GM12878 (cell line): ENCODE results near the gene RPLP2. TPM values are rescaled to one million over a fixed set of nuclear protein-coding genes. Genes with fewer than 3 reads are reported as not detected.

ENCODE experiments used
- CHD4 ChIP-seq: fragments of 200-600 bp; sonication (generic); IDR thresholded peaks from 2 replicates; pipeline ENCODE4 v1.6.1; 2016; ENCODE audit warnings: mild to moderate bottlenecking
- CREM ChIP-seq: IDR thresholded peaks from 2 replicates; pipeline ENCODE4 v1.6.1; 2014; ENCODE audit warnings: antibody characterized with exemption, low read depth
- ETV6 ChIP-seq, 2 experiments: fragments of 450-650 bp in 1 of 2; IDR thresholded peaks in 1 of 2; conservative IDR thresholded peaks in 1 of 2; 2 replicates each; pipeline ENCODE4 v1.6.1; 2014; ENCODE audit warnings: antibody characterized with exemption in 1 of 2, borderline replicate concordance in 1 of 2, low read depth in 1 of 2, mild to moderate bottlenecking in 1 of 2, moderate library complexity in 1 of 2
- HDGF ChIP-seq: fragments of 450-650 bp; IDR thresholded peaks from 2 replicates; pipeline ENCODE4 v1.6.1; 2016; ENCODE audit warnings: antibody characterized with exemption
- NR2C2 ChIP-seq: IDR thresholded peaks from 2 replicates; pipeline ENCODE4 v1.6.1; 2011; ENCODE audit warnings: borderline replicate concordance, low read depth; ENCODE audit not compliant: control insufficient read depth, insufficient read length
- PAX8 ChIP-seq: fragments of 450-650 bp; IDR thresholded peaks from 2 replicates; pipeline ENCODE4 v1.6.1; 2017; ENCODE audit warnings: mild to moderate bottlenecking, moderate library complexity
- POLR2A ChIP-seq: IDR thresholded peaks from 2 replicates; pipeline ENCODE4 v1.6.1; 2011; ENCODE audit warnings: low read depth, mild to moderate bottlenecking, low read length
- RAD21 ChIP-seq: IDR thresholded peaks from 2 replicates; pipeline ENCODE4 v1.6.1; 2011; ENCODE audit warnings: mild to moderate bottlenecking, low read depth, low read length, moderate library complexity; ENCODE audit not compliant: insufficient read depth
- SREBF1 ChIP-seq: IDR thresholded peaks from 2 replicates; pipeline ENCODE4 v1.6.1; 2012; ENCODE audit warnings: mild to moderate bottlenecking, low read length
- YY1 ChIP-seq: IDR thresholded peaks from 2 replicates; pipeline ENCODE4 v1.6.1; 2011; ENCODE audit warnings: low read depth, mild to moderate bottlenecking, low read length
- ZNF274 ChIP-seq: IDR thresholded peaks from one replicate; pipeline ENCODE4 v1.8.0; 2011; ENCODE audit not compliant: insufficient read length, insufficient read depth
- polyA plus RNA-seq, 11 experiments: library from polyadenylated mRNA; depleted of rRNA in 4 of 11; unstranded in 6 of 11; stranded (reverse) in 5 of 11; fragments of >200 nt; fragmentation: Nextera tagmentation in 4 of 11; fragmentation: Illumina TruSeq in 1 of 11; extraction: Ambion mirVana in 4 of 11; extraction: Trizol in 1 of 11; gene quantifications; 1 replicate in 1 of 11; 2 replicates in 10 of 11; pipeline versions ENCODE4 v1.2.1 to v1.2.3, GENCODE V29; 2011 to 2016; ENCODE audit warnings: inconsistent platforms in 2 of 11, missing spikeins in 2 of 11, low read depth in 1 of 11
- total RNA-seq, 4 experiments: library from RNA; depleted of rRNA in 3 of 4; stranded (reverse); fragments of >200 nt in 3 of 4; fragmentation: Illumina TruSeq in 1 of 4; extraction: Trizol in 1 of 4; gene quantifications; 2 replicates each; pipeline versions ENCODE4 v1.2.1 to v1.2.3, GENCODE V29; 2013 to 2021
- TF ChIP-seq, protein P1 (sequence below): fragments of 450-650 bp; IDR thresholded peaks from 2 replicates; pipeline ENCODE4 v1.6.1; 2017; ENCODE audit warnings: low read depth, mild to moderate bottlenecking, moderate library complexity
- TF ChIP-seq, protein P2 (sequence below): fragments of 450-650 bp; formaldehyde crosslinking; IDR thresholded peaks from 2 replicates; pipeline ENCODE4 v1.4.0; 2020; ENCODE audit warnings: mild to moderate bottlenecking, moderate library complexity
- TF ChIP-seq, protein P3 (sequence below): fragments of 450-650 bp; formaldehyde crosslinking; IDR thresholded peaks from 2 replicates; pipeline ENCODE4 v1.4.0; 2022; ENCODE audit warnings: mild to moderate bottlenecking, moderate library complexity
- TF ChIP-seq, protein P4 (sequence below): fragments of 150-350 bp; IDR thresholded peaks from 2 replicates; pipeline ENCODE4 v1.6.1; 2016; ENCODE audit warnings: low read depth, low read length

Gene RPLP2
- total and polyA plus RNA-seq, 10 of the 15 experiments (the other 5 are each of a cell fraction or from before 2014, with no cell fraction given) = 488 to 3,558 (median 1,481) TPM

DNA sequence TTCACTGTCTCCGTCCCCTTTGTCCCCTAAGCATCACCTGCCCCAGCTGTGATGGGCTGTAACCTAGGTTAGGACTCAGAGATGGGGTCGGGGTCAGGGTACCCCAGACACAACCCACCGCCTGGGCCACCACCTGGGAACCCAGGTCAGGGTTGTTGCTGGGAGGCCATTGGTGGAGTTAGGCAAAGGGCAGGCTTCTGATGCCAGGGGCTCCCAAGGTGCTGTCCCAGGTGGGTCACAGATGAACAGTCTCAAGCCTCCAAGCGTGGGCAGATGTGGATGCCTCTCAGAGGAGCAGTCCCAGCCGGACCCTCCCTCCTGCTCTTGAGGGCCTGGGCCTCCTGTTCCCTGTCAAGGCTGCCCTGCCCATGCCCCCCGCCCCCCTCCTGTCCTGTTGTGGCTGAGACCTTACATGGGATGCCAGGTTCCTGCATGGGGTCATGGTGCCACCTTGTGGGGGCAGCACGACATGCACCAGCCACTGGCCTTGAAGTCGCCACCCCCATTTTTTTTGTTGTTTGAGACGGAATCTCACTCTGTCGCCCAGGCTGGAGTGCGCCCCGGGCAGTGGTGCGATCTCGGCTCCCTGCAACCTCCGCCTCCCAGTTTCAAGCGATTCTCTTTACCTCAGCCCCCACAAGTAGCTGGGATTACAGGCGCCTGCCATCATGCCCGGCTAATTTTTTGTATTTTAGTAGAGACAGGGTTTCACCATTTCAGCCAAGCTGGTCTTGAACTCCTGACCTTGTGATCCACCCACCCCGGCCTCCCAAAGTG is 44.6 kb upstream of the RPLP2 start (continued):
- TF ChIP-seq, protein P1, sequence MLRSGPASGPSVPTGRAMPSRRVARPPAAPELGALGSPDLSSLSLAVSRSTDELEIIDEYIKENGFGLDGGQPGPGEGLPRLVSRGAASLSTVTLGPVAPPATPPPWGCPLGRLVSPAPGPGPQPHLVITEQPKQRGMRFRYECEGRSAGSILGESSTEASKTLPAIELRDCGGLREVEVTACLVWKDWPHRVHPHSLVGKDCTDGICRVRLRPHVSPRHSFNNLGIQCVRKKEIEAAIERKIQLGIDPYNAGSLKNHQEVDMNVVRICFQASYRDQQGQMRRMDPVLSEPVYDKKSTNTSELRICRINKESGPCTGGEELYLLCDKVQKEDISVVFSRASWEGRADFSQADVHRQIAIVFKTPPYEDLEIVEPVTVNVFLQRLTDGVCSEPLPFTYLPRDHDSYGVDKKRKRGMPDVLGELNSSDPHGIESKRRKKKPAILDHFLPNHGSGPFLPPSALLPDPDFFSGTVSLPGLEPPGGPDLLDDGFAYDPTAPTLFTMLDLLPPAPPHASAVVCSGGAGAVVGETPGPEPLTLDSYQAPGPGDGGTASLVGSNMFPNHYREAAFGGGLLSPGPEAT = no peak
- TF ChIP-seq CHD4 = no peak
- no peak for TF ChIP-seq SREBF1
- peak; percentile 33; the same call in 1 of the 2 replicates for TF ChIP-seq HDGF
- no peak for TF ChIP-seq PAX8
- TF ChIP-seq ETV6 (conservative IDR thresholded peaks at IDR 0.05 in 1 of 2, IDR thresholded peaks at IDR 0.05 in 1 of 2; ENCODE audit: borderline replicate concordance in 1 of 2, low read depth in 1 of 2) = no peak
- peak; percentile 62 for TF ChIP-seq POLR2A
- TF ChIP-seq, protein P2, sequence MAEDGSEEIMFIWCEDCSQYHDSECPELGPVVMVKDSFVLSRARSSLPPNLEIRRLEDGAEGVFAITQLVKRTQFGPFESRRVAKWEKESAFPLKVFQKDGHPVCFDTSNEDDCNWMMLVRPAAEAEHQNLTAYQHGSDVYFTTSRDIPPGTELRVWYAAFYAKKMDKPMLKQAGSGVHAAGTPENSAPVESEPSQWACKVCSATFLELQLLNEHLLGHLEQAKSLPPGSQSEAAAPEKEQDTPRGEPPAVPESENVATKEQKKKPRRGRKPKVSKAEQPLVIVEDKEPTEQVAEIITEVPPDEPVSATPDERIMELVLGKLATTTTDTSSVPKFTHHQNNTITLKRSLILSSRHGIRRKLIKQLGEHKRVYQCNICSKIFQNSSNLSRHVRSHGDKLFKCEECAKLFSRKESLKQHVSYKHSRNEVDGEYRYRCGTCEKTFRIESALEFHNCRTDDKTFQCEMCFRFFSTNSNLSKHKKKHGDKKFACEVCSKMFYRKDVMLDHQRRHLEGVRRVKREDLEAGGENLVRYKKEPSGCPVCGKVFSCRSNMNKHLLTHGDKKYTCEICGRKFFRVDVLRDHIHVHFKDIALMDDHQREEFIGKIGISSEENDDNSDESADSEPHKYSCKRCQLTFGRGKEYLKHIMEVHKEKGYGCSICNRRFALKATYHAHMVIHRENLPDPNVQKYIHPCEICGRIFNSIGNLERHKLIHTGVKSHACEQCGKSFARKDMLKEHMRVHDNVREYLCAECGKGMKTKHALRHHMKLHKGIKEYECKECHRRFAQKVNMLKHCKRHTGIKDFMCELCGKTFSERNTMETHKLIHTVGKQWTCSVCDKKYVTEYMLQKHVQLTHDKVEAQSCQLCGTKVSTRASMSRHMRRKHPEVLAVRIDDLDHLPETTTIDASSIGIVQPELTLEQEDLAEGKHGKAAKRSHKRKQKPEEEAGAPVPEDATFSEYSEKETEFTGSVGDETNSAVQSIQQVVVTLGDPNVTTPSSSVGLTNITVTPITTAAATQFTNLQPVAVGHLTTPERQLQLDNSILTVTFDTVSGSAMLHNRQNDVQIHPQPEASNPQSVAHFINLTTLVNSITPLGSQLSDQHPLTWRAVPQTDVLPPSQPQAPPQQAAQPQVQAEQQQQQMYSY (CRISPR knock-in tag) = no peak
- TF ChIP-seq, protein P3, sequence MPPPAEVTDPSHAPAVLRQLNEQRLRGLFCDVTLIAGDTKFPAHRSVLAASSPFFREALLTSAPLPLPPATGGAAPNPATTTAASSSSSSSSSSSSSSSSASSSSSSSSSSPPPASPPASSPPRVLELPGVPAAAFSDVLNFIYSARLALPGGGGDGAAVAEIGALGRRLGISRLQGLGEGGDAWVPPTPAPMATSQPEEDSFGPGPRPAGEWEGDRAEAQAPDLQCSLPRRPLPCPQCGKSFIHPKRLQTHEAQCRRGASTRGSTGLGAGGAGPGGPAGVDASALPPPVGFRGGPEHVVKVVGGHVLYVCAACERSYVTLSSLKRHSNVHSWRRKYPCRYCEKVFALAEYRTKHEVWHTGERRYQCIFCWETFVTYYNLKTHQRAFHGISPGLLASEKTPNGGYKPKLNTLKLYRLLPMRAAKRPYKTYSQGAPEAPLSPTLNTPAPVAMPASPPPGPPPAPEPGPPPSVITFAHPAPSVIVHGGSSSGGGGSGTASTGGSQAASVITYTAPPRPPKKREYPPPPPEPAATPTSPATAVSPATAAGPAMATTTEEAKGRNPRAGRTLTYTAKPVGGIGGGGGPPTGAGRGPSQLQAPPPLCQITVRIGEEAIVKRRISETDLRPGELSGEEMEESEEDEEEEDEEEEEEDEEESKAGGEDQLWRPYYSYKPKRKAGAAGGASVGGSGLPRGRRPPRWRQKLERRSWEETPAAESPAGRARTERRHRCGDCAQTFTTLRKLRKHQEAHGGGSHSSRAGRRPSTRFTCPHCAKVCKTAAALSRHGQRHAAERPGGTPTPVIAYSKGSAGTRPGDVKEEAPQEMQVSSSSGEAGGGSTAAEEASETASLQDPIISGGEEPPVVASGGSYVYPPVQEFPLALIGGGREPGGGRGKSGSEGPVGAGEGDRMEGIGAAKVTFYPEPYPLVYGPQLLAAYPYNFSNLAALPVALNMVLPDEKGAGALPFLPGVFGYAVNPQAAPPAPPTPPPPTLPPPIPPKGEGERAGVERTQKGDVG (CRISPR knock-in tag) = no peak
- TF ChIP-seq RAD21 = peak; percentile 64
- 0 out of 2 replicates have a peak, but pooled peaks have one; percentile 26 for TF ChIP-seq YY1
- TF ChIP-seq ZNF274 = no peak
- TF ChIP-seq CREM = no peak
- TF ChIP-seq, protein P4, sequence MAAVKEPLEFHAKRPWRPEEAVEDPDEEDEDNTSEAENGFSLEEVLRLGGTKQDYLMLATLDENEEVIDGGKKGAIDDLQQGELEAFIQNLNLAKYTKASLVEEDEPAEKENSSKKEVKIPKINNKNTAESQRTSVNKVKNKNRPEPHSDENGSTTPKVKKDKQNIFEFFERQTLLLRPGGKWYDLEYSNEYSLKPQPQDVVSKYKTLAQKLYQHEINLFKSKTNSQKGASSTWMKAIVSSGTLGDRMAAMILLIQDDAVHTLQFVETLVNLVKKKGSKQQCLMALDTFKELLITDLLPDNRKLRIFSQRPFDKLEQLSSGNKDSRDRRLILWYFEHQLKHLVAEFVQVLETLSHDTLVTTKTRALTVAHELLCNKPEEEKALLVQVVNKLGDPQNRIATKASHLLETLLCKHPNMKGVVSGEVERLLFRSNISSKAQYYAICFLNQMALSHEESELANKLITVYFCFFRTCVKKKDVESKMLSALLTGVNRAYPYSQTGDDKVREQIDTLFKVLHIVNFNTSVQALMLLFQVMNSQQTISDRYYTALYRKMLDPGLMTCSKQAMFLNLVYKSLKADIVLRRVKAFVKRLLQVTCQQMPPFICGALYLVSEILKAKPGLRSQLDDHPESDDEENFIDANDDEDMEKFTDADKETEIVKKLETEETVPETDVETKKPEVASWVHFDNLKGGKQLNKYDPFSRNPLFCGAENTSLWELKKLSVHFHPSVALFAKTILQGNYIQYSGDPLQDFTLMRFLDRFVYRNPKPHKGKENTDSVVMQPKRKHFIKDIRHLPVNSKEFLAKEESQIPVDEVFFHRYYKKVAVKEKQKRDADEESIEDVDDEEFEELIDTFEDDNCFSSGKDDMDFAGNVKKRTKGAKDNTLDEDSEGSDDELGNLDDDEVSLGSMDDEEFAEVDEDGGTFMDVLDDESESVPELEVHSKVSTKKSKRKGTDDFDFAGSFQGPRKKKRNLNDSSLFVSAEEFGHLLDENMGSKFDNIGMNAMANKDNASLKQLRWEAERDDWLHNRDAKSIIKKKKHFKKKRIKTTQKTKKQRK = no peak
- no peak for TF ChIP-seq NR2C2
